IPS DF 4.7 (cell line): ENCODE measurements around the gene ETFA.

ENCODE experiments used
- DNase-seq: peaks from one replicate; pipeline ENCODE4 v3.0.0-alpha.2; 2013; ENCODE audit warnings: low spot score; ENCODE audit errors: extremely low read depth

The ETFA gene

GRCh38 chr15:76340803-76341365 lies 29.6 kb upstream of the ETFA start:
- no peak for DNase-seq

GRCh38 chr15:76340198-76340802 lies 29.0 kb upstream of the ETFA start:
- no peak for DNase-seq

- no peak for DNase-seq
Measured at GRCh38 chr15:76339305-76340197, 28.3 kb upstream of the ETFA start.

GRCh38 chr15:76338486-76339304 lies 27.4 kb upstream of the ETFA start:
- no peak for DNase-seq

GRCh38 chr15:76337696-76338485 lies 26.6 kb upstream of the ETFA start:
- DNase-seq: no peak

DNA sequence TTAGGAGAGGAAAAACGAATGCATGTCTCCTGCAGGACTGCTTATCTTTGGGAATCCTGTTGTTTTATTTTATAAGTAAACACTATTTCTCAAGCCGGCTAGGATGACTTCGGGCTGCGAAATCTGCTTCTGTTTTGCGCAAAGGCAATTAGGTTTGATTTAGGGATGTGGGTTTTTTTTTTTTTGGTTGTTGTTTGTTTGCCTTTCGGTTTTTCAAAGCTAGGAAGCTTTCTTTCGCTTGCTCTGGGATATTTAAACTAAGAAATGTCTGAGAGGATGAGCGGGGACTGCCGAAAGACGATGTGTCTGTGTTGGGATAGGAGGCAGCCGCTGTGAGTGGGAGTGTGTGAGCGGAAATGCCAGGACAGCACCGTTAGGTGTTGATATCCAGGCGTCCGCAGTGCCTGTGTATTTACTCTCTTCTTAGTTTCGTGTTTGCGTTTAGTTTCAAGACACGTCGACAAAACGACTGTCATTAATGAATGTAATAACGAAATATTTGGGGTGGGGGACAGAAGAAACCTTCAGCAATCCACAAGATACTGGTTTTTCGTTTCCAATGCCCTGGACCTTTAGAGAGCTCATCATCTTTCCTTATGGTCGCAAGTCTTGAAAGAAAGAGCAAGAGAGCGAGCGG lies 25.9 kb upstream of the ETFA start:
- no peak for DNase-seq

DNA sequence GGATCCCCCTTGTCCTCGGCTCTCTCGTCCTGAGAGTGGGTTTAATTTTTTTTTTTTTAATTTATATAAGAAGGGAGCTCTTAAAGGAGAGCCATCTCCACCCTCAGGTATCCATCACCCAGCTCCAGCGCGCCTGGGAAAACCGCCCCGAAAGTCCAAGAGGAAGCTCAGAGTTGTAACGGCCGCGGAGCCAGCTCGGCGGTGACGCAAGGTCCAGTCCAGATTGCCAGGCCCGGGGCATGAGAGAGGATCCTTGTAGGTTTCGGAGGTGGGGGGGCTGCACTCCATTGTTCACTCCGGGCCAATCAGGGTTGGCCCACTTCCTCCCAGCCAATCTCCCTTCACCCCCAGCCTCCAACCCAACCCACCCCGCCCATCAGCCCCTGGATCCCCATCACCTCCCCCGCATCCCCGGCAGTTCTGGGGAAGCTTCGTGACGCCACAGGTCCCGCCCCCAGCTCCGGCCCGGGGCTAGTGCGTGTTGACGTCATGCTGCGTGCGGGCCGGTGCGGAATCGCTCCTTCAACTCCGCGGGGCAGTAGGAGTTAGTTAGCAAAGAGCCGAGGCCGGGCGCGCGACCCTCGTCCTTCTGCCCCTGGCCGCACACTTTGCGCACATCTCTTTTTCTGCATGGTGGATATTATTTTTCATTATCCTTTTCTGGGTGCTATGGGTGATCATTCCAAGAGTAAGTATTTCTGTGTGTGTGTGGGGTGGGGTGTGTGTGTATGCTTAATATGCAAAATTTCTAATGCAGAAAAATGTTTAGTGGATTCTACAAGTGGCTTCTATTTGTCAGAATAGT lies 25.2 kb upstream of the ETFA start, which contains the start of gene ISL2:
TSS of gene ISL2 (plus strand) at position 520 of the 805 bp plus-strand sequence. CDS start at position 631, 111 bp downstream.
- DNase-seq: no peak

DNA sequence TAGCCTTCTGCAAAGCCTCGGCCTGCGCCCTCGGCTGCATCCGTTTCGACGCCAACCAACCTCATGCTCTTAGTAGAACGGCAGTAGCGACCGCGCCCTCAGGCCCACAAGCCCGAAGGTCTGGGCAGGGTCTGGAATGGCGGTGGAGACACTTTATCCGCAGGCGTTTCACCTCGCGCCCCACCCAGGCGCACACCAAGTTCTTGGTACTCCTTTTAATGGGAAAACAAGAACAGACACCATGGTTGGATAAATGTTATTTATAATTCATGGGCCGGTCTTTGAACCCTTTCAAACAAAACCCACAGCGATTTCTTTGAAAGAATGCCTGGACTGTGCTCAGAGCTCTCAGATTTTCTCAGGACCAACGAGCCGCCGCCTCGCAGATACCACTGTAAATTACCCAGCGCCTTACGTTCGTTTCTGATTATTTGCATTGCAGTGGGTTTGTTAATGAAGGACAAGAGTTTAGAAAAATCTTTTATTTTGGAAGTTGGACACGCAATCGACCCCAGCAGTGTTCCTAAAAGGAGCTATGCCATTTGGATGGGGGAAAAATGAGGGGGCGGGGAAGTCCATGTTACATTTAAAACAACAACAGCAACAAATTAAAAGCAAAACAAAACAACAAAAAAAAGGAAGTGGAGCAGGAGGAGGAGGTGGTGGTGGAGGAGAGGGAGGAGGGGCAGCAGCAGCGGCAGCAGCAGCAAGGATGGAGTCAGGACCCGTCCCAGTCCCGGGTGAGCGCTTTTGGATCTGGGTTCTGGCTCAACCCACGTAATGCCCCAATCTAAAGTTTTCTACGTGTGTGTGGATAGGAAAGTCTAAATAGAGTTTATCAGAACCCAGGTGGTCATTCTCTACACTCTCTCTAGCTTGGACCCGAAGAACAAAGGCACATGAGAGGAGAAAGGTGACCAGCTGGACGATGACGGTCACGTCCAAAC lies 24.3 kb upstream of the ETFA start:
- DNase-seq: no peak

DNA sequence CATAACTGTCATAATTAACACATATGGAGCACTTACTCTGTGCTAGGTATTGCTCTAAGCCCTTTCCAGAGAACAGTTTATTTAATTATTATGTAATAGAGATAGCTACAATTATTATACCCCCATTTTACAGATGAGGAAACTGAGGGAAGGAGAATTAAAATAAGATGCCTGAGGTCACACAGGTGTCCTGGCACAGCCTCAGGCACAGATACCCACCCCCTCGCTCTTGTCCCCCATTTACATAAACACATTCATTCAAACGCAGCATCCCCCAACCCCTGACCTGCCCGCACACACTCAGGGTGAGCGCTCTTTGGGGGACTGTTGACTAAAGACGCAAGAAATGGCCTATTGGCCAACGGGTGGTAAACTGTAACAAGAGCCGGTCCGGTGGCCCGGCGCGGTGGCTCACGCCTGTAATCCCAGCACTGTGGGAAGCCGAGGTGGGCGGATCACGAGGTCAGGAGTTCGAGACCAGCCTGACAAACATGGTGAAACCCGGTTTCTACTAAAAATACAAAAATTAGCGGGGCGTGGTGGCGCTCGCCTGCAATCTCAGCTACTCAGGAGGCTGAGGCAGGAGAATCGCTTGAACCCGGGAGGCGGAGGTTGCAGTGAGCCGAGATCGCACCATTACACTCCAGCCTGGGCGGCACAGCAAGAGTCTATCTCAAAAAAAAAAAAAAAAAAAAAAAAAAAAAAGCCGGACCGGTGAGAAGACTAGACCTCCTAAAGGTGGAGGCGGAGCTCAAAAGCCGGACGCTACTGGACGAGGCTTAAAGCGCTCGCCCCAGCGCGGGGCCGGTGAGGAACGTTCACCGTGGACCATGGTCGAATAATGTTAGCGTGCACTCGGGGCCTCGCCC lies 23.4 kb upstream of the ETFA start:
- no peak for DNase-seq

- no peak for DNase-seq
Measured at GRCh38 chr15:76333720-76334437, 22.6 kb upstream of the ETFA start.

DNA sequence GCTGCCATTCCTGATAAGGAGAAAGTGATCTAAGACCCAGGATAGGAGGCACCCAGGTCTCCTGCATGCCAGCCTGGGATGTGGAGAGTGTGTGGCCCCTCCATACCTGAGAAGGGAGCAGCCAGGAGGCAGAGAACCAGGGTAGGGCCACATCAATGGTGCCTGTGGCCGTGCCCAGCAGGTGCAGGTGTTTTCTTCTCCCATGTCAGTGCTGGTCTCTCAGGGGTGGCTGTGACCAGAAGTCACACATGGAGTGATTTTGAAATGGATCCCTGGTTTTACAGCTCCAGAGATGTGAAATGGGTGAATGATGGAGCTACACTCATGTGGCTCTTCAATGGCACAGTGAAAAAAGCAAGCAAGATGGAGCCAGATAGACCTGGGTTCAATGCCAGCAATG lies 22.0 kb upstream of the ETFA start:
- no peak for DNase-seq

DNA sequence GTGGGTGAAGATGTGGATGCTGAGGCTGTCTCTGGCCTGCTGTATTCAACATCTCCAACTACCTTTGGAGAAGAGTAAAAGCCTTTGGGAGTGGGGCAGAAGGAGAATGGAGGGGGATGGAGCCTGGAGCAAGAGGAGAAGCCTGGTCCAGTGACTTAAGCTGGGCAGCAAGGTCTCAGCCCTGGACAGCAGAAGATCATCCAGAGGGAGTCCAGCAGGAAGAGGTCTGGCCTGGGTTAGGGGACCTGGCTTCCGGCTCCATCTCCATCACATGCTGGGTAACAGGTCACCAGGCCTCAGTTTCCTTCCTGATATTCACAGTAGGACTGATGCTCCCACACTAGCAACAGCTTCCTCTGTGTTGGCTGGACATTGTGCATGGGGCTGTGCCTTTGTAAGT lies 21.5 kb upstream of the ETFA start:
- DNase-seq: no peak

DNA sequence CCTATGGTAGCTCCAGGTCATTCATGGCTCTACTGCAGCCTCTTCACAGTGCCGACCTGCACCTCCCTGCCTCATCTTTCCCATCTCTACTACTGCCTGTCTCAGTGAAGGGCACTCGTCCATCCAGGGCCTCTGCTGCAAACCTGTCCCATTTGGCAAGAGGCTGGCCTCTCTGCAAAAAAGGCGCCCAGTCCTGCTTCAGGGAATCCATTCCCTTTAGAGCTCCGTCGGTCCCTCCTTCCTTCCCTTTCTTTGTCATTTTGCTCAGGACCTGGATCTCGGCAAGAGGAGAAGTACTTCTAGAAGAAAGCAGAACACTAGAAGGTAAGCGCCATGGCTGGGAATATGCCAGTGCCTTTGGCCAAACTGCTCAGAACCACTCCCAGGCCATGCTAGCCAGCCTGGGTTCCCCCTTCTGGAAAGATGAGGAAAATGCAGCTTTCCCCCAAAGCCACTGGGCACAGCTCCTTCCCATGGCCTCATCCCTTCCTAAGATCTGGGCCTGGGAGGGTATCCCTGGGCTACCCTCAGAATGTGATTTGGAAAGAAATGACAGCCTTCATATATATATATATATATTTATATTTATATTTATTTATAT lies 18.9 kb upstream of the ETFA start:
- DNase-seq: no peak

- no peak for DNase-seq
Measured at GRCh38 chr15:76328958-76329357, 17.7 kb upstream of the ETFA start.

GRCh38 chr15:76328106-76328696 lies 16.9 kb upstream of the ETFA start:
- no peak for DNase-seq
